Measurements from ENCODE around the gene PPP4R3B. TPM values are rescaled to one million over a fixed set of nuclear protein-coding genes. Genes with fewer than 3 reads are reported as not detected.

PPP4R3B gene
- polyA plus RNA-seq, 1 donor = 82.0 TPM

GRCh38 chr2:55519938-55520885, 97.2 kb downstream of the PPP4R3B start:
- Histone ChIP-seq H3K27ac (ENCODE audit: low read length) (peak overlapping the region; percentile 61), H3K9me3 (ENCODE audit: control insufficient read depth, low read depth, low read length) (no peaks in the 10 kb centered on the region), H3K27me3 (ENCODE audit: control insufficient read depth, insufficient read depth, low read length) (no peaks in the 10 kb centered on the region), H3K4me3 (ENCODE audit: low read length) (peak overlapping the region; percentile 93), H3K36me3 (ENCODE audit: control insufficient read depth, insufficient read depth, low read length) (peaks cover 5% of the 10 kb centered on the region), H3K4me1 (ENCODE audit: control insufficient read depth, insufficient read depth, low read length) (peaks cover 3% of the 10 kb centered on the region)
- DNase-seq = peak; percentile 2 to 53
- WGBS (ENCODE audit: insufficient coverage, low lambda C conversion rate) = 60% methylated on average over 1 of the region's 35 CpGs

- no peak for DNase-seq
These were observed 98.6 kb downstream of the PPP4R3B start for GRCh38 chr2:55518841-55519165.

GRCh38 chr2:55511508-55512124, 105.8 kb downstream of the PPP4R3B start:
- Histone ChIP-seq H3K27ac (ENCODE audit: low read length) (no peak overlapping the region), H3K4me1 (ENCODE audit: control insufficient read depth, insufficient read depth, low read length) (no peaks in the 10 kb centered on the region), H3K4me3 (ENCODE audit: low read length) (no peak overlapping the region), H3K9me3 (ENCODE audit: control insufficient read depth, low read depth, low read length) (no peaks in the 10 kb centered on the region), H3K36me3 (ENCODE audit: control insufficient read depth, insufficient read depth, low read length) (no peaks in the 10 kb centered on the region), H3K27me3 (ENCODE audit: control insufficient read depth, insufficient read depth, low read length) (no peaks in the 10 kb centered on the region)
- 56% methylated on average over 4 of the region's 7 CpGs for WGBS (ENCODE audit: insufficient coverage, low lambda C conversion rate)
- DNase-seq = peak; percentile 7 to 22

More at GRCh38 chr2:55518841-55519165, 98.6 kb downstream of the PPP4R3B start:
- Histone ChIP-seq H3K4me3 (ENCODE audit: low read length) (peak overlapping the region; percentile 93), H3K4me1 (ENCODE audit: control insufficient read depth, insufficient read depth, low read length) (peaks cover 3% of the 10 kb centered on the region), H3K27me3 (ENCODE audit: control insufficient read depth, insufficient read depth, low read length) (no peaks in the 10 kb centered on the region), H3K27ac (ENCODE audit: low read length) (peak overlapping the region; percentile 62), H3K9me3 (ENCODE audit: control insufficient read depth, low read depth, low read length) (no peaks in the 10 kb centered on the region), H3K36me3 (ENCODE audit: control insufficient read depth, insufficient read depth, low read length) (no peaks in the 10 kb centered on the region)
- no CpG with 5 or more reads among the region's 9 CpGs for WGBS (ENCODE audit: insufficient coverage, low lambda C conversion rate)

GRCh38 chr2:55502590-55503141, 114.8 kb downstream of the PPP4R3B start:
- no CpG with 5 or more reads among the region's 9 CpGs for WGBS (ENCODE audit: insufficient coverage, low lambda C conversion rate)
- no peaks in the 10 kb centered on the region for H3K36me3 ChIP-seq (ENCODE audit: control insufficient read depth, insufficient read depth, low read length)
- no peaks in the 10 kb centered on the region for H3K27me3 ChIP-seq (ENCODE audit: control insufficient read depth, insufficient read depth, low read length)
- H3K4me1 ChIP-seq (ENCODE audit: control insufficient read depth, insufficient read depth, low read length) = no peaks in the 10 kb centered on the region
- DNase-seq = no peak
- H3K27ac ChIP-seq (ENCODE audit: low read length) = no peak overlapping the region
- no peak overlapping the region for H3K4me3 ChIP-seq (ENCODE audit: low read length)
- H3K9me3 ChIP-seq (ENCODE audit: control insufficient read depth, low read depth, low read length) = no peaks in the 10 kb centered on the region

- WGBS (ENCODE audit: insufficient coverage, low lambda C conversion rate) = no CpG with 5 or more reads among the region's 2 CpGs
- no peak overlapping the region for H3K27ac ChIP-seq (ENCODE audit: low read length)
- no peaks in the 10 kb centered on the region for H3K27me3 ChIP-seq (ENCODE audit: control insufficient read depth, insufficient read depth, low read length)
- no peaks in the 10 kb centered on the region for H3K4me1 ChIP-seq (ENCODE audit: control insufficient read depth, insufficient read depth, low read length)
- H3K4me3 ChIP-seq (ENCODE audit: low read length) = no peak overlapping the region
- no peak for DNase-seq
- H3K9me3 ChIP-seq (ENCODE audit: control insufficient read depth, low read depth, low read length) = no peaks in the 10 kb centered on the region
- H3K36me3 ChIP-seq (ENCODE audit: control insufficient read depth, insufficient read depth, low read length) = no peaks in the 10 kb centered on the region
These were observed 117.4 kb downstream of the PPP4R3B start for GRCh38 chr2:55500025-55500424.

GRCh38 chr2:55498582-55498981, 118.8 kb downstream of the PPP4R3B start:
- no peaks in the 10 kb centered on the region for H3K9me3 ChIP-seq (ENCODE audit: control insufficient read depth, low read depth, low read length)
- H3K4me3 ChIP-seq (ENCODE audit: low read length) = no peak overlapping the region
- no peaks in the 10 kb centered on the region for H3K4me1 ChIP-seq (ENCODE audit: control insufficient read depth, insufficient read depth, low read length)
- no peak for DNase-seq
- H3K27me3 ChIP-seq (ENCODE audit: control insufficient read depth, insufficient read depth, low read length) = no peaks in the 10 kb centered on the region
- H3K36me3 ChIP-seq (ENCODE audit: control insufficient read depth, insufficient read depth, low read length) = no peaks in the 10 kb centered on the region
- 75% methylated on average over 4 of the region's 6 CpGs for WGBS (ENCODE audit: insufficient coverage, low lambda C conversion rate)
- H3K27ac ChIP-seq (ENCODE audit: low read length) = no peak overlapping the region

Other genes with a start within 250 kb of the PPP4R3B start
- gene CCDC88A, start 197.8 kb downstream of the PPP4R3B start, polyA plus RNA-seq = 27.8 TPM
- 36.5 TPM for gene CFAP36, start 97.9 kb downstream of the PPP4R3B start, polyA plus RNA-seq
- gene PNPT1, start 76.2 kb upstream of the PPP4R3B start, polyA plus RNA-seq = 25.9 TPM

Data from large intestine (tissue), 3 donors.